22Rv1 (cell line): ENCODE measurements around the gene CTRL.

ENCODE experiments used
- H3K27ac ChIP-seq: fragments of 450-650 bp; 2 replicates; pipeline ENCODE4 v1.5.1; 2017
- ZFX ChIP-seq: fragments of 450-650 bp; IDR thresholded peaks from 2 replicates; pipeline ENCODE4 v1.6.1; 2017; ENCODE audit warnings: antibody characterized with exemption, borderline replicate concordance
- TF ChIP-seq, protein P1 (sequence below): fragments of 450-650 bp; IDR thresholded peaks from 2 replicates; pipeline ENCODE4 v1.5.1; 2017; ENCODE audit warnings: mild to moderate bottlenecking

The CTRL gene

GRCh38 chr16:67932462-67932840, 789 bp upstream of the CTRL start:
- H3K27ac ChIP-seq = no peak overlapping the region
- TF ChIP-seq, protein P1, sequence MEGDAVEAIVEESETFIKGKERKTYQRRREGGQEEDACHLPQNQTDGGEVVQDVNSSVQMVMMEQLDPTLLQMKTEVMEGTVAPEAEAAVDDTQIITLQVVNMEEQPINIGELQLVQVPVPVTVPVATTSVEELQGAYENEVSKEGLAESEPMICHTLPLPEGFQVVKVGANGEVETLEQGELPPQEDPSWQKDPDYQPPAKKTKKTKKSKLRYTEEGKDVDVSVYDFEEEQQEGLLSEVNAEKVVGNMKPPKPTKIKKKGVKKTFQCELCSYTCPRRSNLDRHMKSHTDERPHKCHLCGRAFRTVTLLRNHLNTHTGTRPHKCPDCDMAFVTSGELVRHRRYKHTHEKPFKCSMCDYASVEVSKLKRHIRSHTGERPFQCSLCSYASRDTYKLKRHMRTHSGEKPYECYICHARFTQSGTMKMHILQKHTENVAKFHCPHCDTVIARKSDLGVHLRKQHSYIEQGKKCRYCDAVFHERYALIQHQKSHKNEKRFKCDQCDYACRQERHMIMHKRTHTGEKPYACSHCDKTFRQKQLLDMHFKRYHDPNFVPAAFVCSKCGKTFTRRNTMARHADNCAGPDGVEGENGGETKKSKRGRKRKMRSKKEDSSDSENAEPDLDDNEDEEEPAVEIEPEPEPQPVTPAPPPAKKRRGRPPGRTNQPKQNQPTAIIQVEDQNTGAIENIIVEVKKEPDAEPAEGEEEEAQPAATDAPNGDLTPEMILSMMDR = no peak
- no peak for TF ChIP-seq ZFX

GRCh38 chr16:67930678-67931211, 917 bp downstream of the CTRL start:
- TF ChIP-seq, protein P1 = no peak
- TF ChIP-seq ZFX = no peak
- H3K27ac ChIP-seq = no peak overlapping the region

DNA sequence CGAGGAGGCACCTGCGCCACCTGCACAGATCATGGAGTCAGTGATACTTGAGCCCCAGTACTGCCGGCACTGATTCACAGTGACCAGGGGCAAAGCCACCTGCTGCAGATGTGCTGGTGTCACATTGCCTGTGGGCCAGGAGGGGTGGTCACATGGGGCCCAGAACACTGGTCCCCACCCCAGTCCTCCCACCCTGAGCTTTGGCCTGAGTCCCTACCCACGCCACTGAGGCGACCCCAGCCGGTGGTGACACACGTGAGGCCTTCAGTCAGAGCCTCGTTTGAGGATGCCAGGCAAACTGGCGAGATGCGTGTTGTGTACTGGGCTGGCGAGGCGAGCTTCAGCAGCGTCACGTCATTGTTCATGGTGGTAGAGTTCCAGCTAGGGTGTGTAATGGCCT, 1.5 kb downstream of the CTRL start:
- H3K27ac ChIP-seq = no peak overlapping the region
- TF ChIP-seq ZFX = no peak
- TF ChIP-seq, protein P1 = no peak

- no peak overlapping the region for H3K27ac ChIP-seq
- no peak for TF ChIP-seq ZFX
- TF ChIP-seq, protein P1 = peak; percentile 96
These were observed 2.9 kb downstream of the CTRL start for GRCh38 chr16:67928561-67929364.

GRCh38 chr16:67928147-67928546, 3.5 kb downstream of the CTRL start:
- TF ChIP-seq, protein P1 = no peak
- TF ChIP-seq ZFX = no peak
- H3K27ac ChIP-seq = no peak overlapping the region

- no peak overlapping the region for H3K27ac ChIP-seq
These were observed 4.3 kb downstream of the CTRL start for GRCh38 chr16:67927131-67927941.

More at GRCh38 chr16:67927131-67927941, 4.3 kb downstream of the CTRL start:
- TF ChIP-seq, protein P1 = no peak
- no peak for TF ChIP-seq ZFX
